CMK (cell line): ENCODE results near the gene GPR137C.

Experiments used
- DNase-seq: peaks from one replicate; pipeline ENCODE4 v3.0.0-alpha.2; 2010; ENCODE audit warnings: low read depth

The GPR137C gene

DNA sequence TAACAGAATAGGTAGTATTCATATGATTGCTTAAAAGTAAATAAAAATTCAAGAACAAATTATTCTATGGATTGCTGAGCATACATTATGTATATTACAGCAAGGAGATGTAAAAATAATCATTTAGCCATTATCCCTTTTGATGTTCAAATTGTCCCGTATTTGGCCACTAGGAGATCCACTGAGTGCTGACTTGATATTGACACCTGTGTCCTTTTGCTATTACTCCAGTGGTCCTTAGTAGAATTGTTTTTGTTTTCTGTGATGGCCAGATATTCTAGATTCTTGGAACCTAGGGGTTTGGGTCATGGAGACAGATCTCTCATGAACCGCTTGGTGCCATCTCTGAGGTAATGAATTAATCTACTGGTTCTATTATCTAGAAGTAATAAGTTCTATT, 126.0 kb downstream of the GPR137C start:
- DNase-seq, result no peak

DNA sequence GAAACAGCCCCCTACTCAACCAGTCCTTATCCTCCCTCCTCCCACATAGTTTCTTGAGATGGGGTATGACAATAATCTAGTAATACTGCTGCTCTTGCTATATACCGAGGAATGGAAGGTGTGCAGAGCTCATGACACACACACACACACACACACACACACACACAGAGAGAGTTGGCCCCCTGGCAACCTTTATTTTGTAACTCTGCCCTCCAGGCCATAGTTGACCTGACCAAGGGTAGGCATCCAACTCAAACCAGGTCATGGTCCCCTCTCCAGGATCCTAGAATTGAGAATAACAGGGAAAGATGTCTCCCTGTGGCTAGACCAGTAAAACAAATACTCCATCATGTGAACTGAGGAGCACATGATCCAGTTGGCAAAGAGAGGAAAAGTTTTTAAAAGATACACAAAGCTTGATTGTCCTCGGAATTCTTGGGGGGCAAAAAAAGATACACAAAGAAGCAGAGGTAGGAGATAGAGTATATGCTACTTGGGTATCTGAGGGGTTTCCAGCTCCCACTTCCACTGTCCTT, 131.4 kb downstream of the GPR137C start:
- DNase-seq, result no peak

DNA sequence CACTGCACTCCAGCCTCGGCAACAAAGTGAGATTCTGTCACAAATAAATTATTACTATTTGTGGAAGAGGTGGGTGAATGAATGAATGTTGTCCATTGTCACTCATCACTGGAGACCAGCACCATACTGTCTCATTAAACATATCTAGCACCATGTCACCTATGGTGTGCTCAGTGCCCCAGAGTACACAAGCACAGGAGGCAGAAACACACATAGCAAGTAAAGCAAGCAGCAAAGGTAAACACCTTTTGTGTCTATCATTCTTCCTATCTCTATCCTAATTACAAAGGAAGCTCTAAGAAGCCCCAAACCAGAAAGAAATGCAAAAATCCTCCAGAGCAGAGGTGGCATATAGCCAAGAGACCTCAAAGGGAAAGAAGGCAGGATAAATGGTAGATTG, 133.5 kb downstream of the GPR137C start:
- DNase-seq, result no peak
